Measurements from ENCODE around the gene SAGE1. TPM values are rescaled to one million over a fixed set of nuclear protein-coding genes. Genes with fewer than 3 reads are reported as not detected.

The SAGE1 gene
- total and polyA plus RNA-seq, 9 of the 15 experiments (the other 6 are each of a cell fraction or from before 2014, with no cell fraction given), result 14.6 to 79.2 (median 29.3) TPM

DNA sequence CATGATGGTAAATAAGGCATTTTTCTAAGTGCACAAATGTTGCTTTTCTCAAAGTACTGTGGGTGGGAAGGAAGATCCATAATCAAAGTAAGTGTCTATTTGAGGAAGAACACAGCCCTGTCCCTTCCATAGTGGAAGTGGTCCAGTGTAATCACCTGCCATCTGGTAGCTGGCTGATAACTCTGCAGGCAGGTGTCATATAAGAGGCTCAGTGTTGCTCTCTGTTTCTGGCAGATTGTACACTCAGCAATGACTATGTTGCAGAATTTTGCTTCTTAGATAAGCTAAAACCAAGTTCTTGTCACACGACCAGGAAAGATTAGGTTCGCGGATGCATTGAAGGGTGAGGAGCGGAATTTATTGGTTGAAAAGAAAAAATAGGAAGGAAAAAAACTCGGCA, 20.9 kb downstream of the SAGE1 start (continued):
- TF ChIP-seq, protein P1, sequence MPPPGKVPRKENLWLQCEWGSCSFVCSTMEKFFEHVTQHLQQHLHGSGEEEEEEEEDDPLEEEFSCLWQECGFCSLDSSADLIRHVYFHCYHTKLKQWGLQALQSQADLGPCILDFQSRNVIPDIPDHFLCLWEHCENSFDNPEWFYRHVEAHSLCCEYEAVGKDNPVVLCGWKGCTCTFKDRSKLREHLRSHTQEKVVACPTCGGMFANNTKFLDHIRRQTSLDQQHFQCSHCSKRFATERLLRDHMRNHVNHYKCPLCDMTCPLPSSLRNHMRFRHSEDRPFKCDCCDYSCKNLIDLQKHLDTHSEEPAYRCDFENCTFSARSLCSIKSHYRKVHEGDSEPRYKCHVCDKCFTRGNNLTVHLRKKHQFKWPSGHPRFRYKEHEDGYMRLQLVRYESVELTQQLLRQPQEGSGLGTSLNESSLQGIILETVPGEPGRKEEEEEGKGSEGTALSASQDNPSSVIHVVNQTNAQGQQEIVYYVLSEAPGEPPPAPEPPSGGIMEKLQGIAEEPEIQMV (tag; conservative IDR thresholded peaks at IDR 0.05; ENCODE audit: low read depth), result no peak
- TF ChIP-seq MBD2 (IDR thresholded peaks at IDR 0.05; ENCODE audit: borderline replicate concordance, low read depth) (0 out of 2 replicates have a peak, but pooled peaks have one; percentile 48), ZNF76 (CRISPR knock-in tag; IDR thresholded peaks at IDR 0.05; ENCODE audit: borderline replicate concordance) (no peak), SIX5 (IDR thresholded peaks at IDR 0.05; ENCODE audit: borderline replicate concordance in 1 of 2, insufficient read depth in 1 of 2, low read depth in 1 of 2, low read length in 2 of 2) (no peak), SP2 (IDR thresholded peaks at IDR 0.05; ENCODE audit: extremely low read depth, low read depth, low read length, poor library complexity, severe bottlenecking) (no peak), KDM1A (IDR thresholded peaks at IDR 0.05) (peak; percentile 89 to 94), ATF1 (CRISPR knock-in tag; IDR thresholded peaks at IDR 0.05) (no peak), ATF1 (tag; IDR thresholded peaks at IDR 0.05) (peak; percentile 36; the same call in 1 of the 2 replicates), RBM25 (IDR thresholded peaks at IDR 0.05; ENCODE audit: low read depth, low read length, severe bottlenecking) (no peak), SMARCE1 (IDR thresholded peaks at IDR 0.05) (peak; percentile 88), TARDBP (IDR thresholded peaks at IDR 0.05) (peak; percentile 68; the same call in 1 of the 2 replicates), ZNF274 (IDR thresholded peaks at IDR 0.05; ENCODE audit: borderline replicate concordance, low read depth, low read length) (peak; percentile 69; the same call in 1 of the 2 replicates)
- TF ChIP-seq, protein P2, sequence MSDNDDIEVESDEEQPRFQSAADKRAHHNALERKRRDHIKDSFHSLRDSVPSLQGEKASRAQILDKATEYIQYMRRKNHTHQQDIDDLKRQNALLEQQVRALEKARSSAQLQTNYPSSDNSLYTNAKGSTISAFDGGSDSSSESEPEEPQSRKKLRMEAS (CRISPR knock-in tag; IDR thresholded peaks at IDR 0.05), result no peak
- TF ChIP-seq, protein P3, sequence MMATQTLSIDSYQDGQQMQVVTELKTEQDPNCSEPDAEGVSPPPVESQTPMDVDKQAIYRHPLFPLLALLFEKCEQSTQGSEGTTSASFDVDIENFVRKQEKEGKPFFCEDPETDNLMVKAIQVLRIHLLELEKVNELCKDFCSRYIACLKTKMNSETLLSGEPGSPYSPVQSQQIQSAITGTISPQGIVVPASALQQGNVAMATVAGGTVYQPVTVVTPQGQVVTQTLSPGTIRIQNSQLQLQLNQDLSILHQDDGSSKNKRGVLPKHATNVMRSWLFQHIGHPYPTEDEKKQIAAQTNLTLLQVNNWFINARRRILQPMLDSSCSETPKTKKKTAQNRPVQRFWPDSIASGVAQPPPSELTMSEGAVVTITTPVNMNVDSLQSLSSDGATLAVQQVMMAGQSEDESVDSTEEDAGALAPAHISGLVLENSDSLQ (IDR thresholded peaks at IDR 0.05), result peak; percentile 30; the same call in 1 of the 2 replicates
- TF ChIP-seq, protein P4, sequence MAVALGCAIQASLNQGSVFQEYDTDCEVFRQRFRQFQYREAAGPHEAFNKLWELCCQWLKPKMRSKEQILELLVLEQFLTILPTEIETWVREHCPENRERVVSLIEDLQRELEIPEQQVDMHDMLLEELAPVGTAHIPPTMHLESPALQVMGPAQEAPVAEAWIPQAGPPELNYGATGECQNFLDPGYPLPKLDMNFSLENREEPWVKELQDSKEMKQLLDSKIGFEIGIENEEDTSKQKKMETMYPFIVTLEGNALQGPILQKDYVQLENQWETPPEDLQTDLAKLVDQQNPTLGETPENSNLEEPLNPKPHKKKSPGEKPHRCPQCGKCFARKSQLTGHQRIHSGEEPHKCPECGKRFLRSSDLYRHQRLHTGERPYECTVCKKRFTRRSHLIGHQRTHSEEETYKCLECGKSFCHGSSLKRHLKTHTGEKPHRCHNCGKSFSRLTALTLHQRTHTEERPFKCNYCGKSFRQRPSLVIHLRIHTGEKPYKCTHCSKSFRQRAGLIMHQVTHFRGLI (CRISPR knock-in tag; IDR thresholded peaks at IDR 0.05), result no peak
- TF ChIP-seq, protein P5, sequence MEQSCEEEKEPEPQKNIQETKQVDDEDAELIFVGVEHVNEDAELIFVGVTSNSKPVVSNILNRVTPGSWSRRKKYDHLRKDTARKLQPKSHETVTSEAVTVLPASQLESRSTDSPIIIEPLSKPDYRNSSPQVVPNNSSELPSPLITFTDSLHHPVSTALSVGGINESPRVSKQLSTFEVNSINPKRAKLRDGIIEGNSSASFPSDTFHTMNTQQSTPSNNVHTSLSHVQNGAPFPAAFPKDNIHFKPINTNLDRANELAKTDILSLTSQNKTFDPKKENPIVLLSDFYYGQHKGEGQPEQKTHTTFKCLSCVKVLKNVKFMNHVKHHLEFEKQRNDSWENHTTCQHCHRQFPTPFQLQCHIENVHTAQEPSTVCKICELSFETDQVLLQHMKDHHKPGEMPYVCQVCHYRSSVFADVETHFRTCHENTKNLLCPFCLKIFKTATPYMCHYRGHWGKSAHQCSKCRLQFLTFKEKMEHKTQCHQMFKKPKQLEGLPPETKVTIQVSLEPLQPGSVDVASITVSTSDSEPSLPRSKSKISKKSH (CRISPR knock-in tag; IDR thresholded peaks at IDR 0.05), result no peak
- TF ChIP-seq, protein P6, sequence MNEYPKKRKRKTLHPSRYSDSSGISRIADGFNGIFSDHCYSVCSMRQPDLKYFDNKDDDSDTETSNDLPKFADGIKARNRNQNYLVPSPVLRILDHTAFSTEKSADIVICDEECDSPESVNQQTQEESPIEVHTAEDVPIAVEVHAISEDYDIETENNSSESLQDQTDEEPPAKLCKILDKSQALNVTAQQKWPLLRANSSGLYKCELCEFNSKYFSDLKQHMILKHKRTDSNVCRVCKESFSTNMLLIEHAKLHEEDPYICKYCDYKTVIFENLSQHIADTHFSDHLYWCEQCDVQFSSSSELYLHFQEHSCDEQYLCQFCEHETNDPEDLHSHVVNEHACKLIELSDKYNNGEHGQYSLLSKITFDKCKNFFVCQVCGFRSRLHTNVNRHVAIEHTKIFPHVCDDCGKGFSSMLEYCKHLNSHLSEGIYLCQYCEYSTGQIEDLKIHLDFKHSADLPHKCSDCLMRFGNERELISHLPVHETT (CRISPR knock-in tag; conservative IDR thresholded peaks at IDR 0.05 in 1 of 2, IDR thresholded peaks at IDR 0.05 in 1 of 2), result peak in 1 of 2 experiments; percentile 74; a peak in 2 of 4 replicates
